Mucosa of stomach (tissue), 1 donor: ENCODE data around the gene MAML3.
"Not testable (repeated sequence)": the region's sequence is repeated elsewhere in the genome, so short reads cannot be mapped to it uniquely, and the experiment has no call there.

Source experiments
- H3K27me3 ChIP-seq: one replicate; pipeline ENCODE4 v1.7.0; 2013; ENCODE audit warnings: mild to moderate bottlenecking, low read length; ENCODE audit not compliant: control insufficient read depth, insufficient read depth
- H3K36me3 ChIP-seq: one replicate; pipeline ENCODE4 v1.7.0; 2013; ENCODE audit warnings: low read length; ENCODE audit not compliant: control insufficient read depth, insufficient read depth
- H3K4me1 ChIP-seq: one replicate; pipeline ENCODE4 v1.7.0; 2013; ENCODE audit warnings: mild to moderate bottlenecking, low read length; ENCODE audit not compliant: control insufficient read depth, insufficient read depth
- H3K4me3 ChIP-seq: one replicate; pipeline ENCODE4 v1.7.0; 2013; ENCODE audit warnings: low read length
- H3K9ac ChIP-seq: one replicate; pipeline ENCODE4 v1.7.0; 2013; ENCODE audit warnings: mild to moderate bottlenecking, low read length, moderate library complexity
- H3K9me3 ChIP-seq: one replicate; pipeline ENCODE4 v1.7.0; 2013; ENCODE audit warnings: mild to moderate bottlenecking, low read length, moderate library complexity; ENCODE audit not compliant: control insufficient read depth
- donor health status: Pancreatic carcinoma.

The MAML3 gene

DNA sequence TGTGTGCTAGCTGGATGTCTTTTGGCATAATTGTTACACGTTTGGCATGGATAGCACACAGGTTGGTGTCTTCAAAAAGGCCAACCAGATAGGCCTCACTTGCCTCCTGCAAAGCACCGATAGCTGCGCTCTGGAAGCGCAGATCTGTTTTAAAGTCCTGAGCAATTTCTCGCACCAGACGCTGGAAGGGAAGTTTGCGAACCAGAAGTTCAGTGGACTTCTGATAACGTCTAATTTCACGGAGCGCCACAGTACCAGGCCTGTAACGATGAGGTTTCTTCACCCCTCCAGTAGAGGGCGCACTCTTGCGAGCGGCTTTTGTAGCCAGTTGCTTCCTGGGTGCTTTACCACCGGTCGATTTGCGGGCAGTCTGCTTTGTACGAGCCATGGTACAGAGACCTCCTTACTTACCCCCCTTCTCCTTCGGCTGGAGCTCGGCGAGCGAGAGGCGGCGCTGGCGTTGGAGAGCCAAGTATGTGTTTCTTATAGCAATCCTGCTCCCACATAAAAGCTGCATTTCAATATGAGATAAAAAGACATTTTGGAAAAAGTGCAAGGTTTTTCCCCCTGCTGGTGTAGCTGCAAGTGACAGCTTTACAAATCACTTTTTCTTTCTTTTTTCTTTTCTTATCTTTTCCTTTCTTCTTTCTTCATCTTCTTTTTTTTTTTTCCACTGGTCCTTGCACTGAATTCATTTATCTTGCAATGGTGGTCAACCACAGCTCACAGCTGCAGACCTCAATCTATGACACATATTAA, 455.6 kb downstream of the MAML3 start:
- H3K36me3 ChIP-seq: not testable (repeated sequence)

DNA sequence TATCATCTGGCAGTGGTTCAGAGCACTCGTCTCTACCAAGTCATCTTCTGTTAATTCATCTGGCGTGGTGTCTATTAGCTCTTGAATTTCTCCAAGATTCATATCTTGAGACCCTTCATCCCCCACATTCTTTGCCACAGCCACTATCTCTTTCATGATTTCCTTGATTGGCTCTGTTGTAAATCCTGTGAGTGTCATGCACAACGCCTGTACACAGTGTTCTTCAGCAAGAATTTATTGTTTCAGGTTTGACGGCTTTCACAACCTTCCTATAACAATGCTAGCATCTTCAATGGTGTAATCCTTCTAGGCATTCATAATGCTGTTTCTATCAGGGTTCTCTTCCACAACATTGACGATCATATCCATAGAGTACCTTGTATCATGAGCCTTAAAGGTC, 457.5 kb downstream of the MAML3 start:
- no peak overlapping the region for H3K4me3 ChIP-seq
- peaks cover 11% of the 10 kb centered on the region for H3K4me1 ChIP-seq
- H3K36me3 ChIP-seq: peaks cover 6% of the 10 kb centered on the region

More for the DNA sequence above, 455.6 kb downstream of the MAML3 start:
- H3K9ac ChIP-seq, H3K9me3 ChIP-seq, H3K4me3 ChIP-seq, H3K27me3 ChIP-seq, H3K4me1 ChIP-seq: not testable (repeated sequence)

DNA sequence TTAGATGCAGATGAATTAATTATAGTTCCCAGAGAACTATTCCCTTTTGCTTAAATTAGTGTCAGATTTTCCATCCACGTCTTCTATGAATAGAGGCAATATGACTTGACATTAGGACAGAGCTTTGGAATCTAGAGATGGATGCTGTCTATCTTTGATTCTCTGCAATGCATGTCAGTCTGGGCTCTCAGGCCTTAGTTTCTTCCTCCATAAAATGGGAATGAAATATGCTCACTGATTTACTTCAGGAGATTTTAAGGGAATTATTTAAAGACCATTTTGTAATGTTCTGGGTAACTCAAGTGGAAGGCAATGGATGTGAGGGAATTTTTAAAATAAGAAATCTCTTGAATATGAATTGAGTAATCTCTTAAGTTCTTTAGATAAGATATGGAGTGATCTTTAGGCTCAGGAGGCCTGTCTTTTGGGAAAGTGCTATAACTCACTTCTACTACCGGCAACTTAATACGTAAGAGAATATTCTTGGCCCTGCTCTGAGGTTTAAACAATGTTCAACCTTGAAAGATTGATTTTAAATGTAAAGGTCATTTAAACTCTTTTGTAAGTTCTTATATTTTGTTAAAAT, 459.4 kb downstream of the MAML3 start:
- peaks cover 11% of the 10 kb centered on the region for H3K4me1 ChIP-seq
- no peaks in the 10 kb centered on the region for H3K27me3 ChIP-seq
- no peaks in the 10 kb centered on the region for H3K9me3 ChIP-seq
- no peak overlapping the region for H3K9ac ChIP-seq
- no peak overlapping the region for H3K4me3 ChIP-seq
- peaks cover 6% of the 10 kb centered on the region for H3K36me3 ChIP-seq

More for the DNA sequence above, 457.5 kb downstream of the MAML3 start:
- Histone ChIP-seq H3K9ac (no peak overlapping the region), H3K27me3 (no peaks in the 10 kb centered on the region), H3K9me3 (no peaks in the 10 kb centered on the region)

DNA sequence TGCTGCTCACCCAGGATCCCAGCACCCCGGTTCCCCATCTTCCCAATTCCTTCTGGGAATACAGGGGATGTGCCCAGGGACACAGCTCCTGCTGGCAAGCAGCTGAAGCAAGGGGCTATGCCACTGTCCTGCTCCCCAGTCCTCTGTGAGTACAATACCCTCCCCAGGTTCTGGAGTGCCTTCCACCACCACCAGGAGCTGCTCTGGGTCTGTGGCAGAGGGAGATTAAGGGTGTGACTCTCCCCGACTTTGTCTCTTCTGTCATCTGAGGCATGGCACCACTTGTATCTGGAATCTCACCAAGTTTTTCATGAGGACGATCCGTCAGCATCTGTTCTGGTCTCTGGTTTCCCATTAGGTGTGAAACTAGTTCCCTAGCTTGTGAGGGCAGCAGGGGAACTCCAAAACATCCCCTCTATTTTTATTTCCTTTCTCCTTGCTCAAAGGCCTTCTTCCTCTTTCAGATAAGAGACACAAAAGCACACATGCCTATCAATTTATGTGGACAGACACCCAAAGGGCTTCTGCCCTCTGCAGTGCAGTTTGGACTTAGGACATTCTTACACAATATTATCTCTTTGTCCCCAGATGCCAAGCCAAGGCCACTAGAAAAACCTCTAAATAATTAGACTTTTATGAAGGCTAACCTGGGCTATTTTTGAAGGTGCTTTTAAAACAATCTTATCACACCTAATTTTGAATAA, 461.5 kb downstream of the MAML3 start:
- Histone ChIP-seq H3K27me3 (no peaks in the 10 kb centered on the region), H3K4me1 (peaks cover 14% of the 10 kb centered on the region), H3K9ac (no peak overlapping the region), H3K9me3 (no peaks in the 10 kb centered on the region), H3K4me3 (no peak overlapping the region), H3K36me3 (peaks cover 6% of the 10 kb centered on the region)

DNA sequence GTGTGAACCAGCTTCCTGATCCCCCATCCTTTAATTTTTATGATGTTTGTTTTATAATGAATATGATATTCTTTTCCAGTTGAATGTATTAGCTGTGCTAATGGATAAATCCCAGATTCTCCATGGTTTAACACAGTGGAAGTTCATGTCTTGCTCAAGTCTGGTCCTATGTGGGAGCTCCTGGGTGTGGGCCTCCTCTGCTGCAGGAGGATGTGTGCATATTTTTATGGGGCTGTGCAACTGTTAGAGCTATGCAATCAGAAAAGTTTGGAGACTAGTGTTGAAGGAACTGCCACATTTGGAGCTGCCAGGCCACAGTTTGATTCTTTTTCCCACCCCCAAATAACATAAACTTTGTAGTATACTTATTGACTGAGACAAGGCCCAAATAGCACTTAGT, 463.6 kb downstream of the MAML3 start:
- Histone ChIP-seq H3K9me3 (no peaks in the 10 kb centered on the region), H3K4me3 (no peak overlapping the region), H3K4me1 (peaks cover 24% of the 10 kb centered on the region), H3K27me3 (no peaks in the 10 kb centered on the region), H3K9ac (no peak overlapping the region), H3K36me3 (no peaks in the 10 kb centered on the region)

DNA sequence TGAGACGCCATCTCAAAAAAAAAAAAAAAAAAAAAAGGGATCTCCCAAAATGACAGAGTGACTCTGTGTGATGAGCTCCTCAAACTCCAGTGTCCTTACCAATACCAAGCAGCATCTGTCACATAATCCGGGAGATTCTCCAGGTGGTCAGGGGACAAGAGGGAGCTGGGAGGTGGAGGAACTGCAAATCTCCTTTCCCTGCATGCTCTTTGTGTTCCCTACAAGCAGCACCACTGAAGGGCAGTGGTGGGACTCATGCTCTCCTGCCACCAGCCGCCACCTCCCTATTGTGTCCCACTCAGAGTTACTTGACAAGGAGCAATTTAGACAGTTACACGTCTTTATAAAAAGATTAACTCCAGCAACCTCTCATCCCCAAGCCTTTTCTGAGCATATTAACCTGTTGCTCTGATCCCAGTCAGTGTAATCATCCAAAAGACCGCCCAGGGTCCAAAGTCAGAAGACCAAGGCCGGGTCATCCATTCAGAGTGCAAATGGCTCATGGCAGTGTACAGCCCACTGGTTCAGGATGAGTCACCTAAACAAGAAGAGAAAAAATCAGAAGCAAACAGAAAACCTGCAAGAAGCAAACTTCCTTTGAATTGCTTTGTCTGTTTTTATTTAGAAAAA, 464.8 kb downstream of the MAML3 start:
- Histone ChIP-seq H3K36me3 (no peaks in the 10 kb centered on the region), H3K9me3 (no peaks in the 10 kb centered on the region), H3K4me3 (no peak overlapping the region), H3K27me3 (no peaks in the 10 kb centered on the region), H3K9ac (no peak overlapping the region), H3K4me1 (peaks cover 24% of the 10 kb centered on the region)

- Histone ChIP-seq H3K36me3 (no peaks in the 10 kb centered on the region), H3K4me1 (peaks cover 28% of the 10 kb centered on the region), H3K9ac (no peak overlapping the region)
Observed at GRCh38 chr4:139686988-139687387, 467.0 kb downstream of the MAML3 start.

GRCh38 chr4:139686130-139686529, 467.9 kb downstream of the MAML3 start:
- no peak overlapping the region for H3K4me3 ChIP-seq
- H3K9me3 ChIP-seq: no peaks in the 10 kb centered on the region
- H3K27me3 ChIP-seq: no peaks in the 10 kb centered on the region
- H3K36me3 ChIP-seq: no peaks in the 10 kb centered on the region
- H3K4me1 ChIP-seq: peaks cover 30% of the 10 kb centered on the region
- no peak overlapping the region for H3K9ac ChIP-seq

More at GRCh38 chr4:139686988-139687387, 467.0 kb downstream of the MAML3 start:
- no peaks in the 10 kb centered on the region for H3K27me3 ChIP-seq
- H3K9me3 ChIP-seq: no peaks in the 10 kb centered on the region
- no peak overlapping the region for H3K4me3 ChIP-seq

DNA sequence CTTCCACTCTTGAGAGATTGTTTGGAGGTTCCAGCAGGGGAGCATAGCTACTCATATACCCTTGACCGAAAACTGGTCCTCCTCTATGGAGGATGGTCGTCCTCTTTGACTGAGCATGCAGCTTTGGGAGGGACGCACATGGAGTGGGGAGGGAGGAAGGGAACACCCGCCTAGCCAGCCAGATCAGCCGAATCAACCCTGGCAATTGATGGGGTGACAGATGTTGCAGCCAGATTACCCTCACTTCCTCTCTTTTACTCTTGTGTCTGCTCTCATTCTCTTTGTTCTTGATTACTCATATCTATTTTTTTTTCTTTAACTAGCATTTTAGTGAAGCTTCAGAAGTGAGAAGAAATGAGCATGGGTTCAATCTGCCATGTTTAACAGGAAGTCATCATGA, 468.8 kb downstream of the MAML3 start:
- Histone ChIP-seq H3K9me3 (no peaks in the 10 kb centered on the region), H3K4me1 (peaks cover 30% of the 10 kb centered on the region), H3K27me3 (no peaks in the 10 kb centered on the region), H3K36me3 (no peaks in the 10 kb centered on the region), H3K9ac (no peak overlapping the region), H3K4me3 (no peak overlapping the region)

- H3K4me3 ChIP-seq: no peak overlapping the region
- no peaks in the 10 kb centered on the region for H3K9me3 ChIP-seq
- no peaks in the 10 kb centered on the region for H3K36me3 ChIP-seq
- no peak overlapping the region for H3K9ac ChIP-seq
- peaks cover 30% of the 10 kb centered on the region for H3K4me1 ChIP-seq
- no peaks in the 10 kb centered on the region for H3K27me3 ChIP-seq
Observed at GRCh38 chr4:139684351-139684750, 469.6 kb downstream of the MAML3 start.

DNA sequence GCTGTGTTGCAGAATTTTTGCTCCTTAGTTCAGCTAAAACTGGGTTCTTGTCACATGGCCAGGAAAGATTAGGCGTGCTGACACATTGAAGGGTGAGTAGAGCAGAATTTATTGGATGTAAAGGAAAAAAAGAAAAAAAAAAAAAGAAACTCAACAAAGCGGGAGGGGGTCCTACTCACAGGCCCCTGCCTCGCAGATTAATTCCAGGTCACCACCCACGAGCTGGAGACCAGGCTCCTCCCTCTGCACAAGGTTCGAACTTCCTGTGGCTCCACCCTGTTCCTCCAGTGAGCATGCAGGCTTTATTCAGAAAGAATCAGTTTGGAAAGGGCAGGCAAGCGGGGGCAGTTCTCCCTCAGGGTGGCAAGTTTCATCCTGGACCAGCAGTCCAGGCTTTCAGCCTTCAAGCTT, 471.2 kb downstream of the MAML3 start:
- Histone ChIP-seq H3K9ac (peak overlapping the region; percentile 12), H3K4me3 (no peak overlapping the region), H3K36me3 (peaks cover 8% of the 10 kb centered on the region), H3K4me1 (peaks cover 30% of the 10 kb centered on the region), H3K9me3 (no peaks in the 10 kb centered on the region), H3K27me3 (no peaks in the 10 kb centered on the region)

DNA sequence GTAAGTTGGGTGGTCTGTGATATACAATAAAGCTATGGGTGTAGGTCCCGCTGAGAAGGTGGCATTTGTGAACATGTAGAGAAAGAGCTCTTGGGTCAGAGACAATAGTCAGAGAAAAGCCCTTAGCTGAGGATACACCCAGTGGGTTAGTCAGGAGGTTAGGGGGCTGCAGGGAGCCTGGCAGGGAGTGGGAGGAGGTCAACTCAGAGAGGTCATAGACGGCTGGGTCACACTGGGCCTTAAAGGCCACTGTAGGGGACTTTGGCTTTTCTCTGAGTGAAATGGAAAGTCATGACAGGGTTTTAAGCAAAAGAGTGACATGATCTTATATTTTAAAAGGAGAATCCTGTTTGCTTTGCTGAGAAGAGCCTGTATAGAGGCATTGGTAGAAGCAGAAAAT, 471.7 kb downstream of the MAML3 start:
- H3K36me3 ChIP-seq: peaks cover 8% of the 10 kb centered on the region
- H3K4me3 ChIP-seq: no peak overlapping the region
- no peaks in the 10 kb centered on the region for H3K27me3 ChIP-seq
- H3K4me1 ChIP-seq: peaks cover 25% of the 10 kb centered on the region
- no peaks in the 10 kb centered on the region for H3K9me3 ChIP-seq
- no peak overlapping the region for H3K9ac ChIP-seq
